GM13977 (cell line): Measurements from ENCODE around the gene ADAMTS10.

ENCODE experiments used
- DNase-seq: peaks from one replicate; pipeline ENCODE4 v3.0.0; 2012; ENCODE audit warnings: low spot score
- CTCF ChIP-seq: IDR thresholded peaks from 2 replicates; pipeline ENCODE4 v1.5.1; 2012; ENCODE audit warnings: mild to moderate bottlenecking, control low read depth; ENCODE audit not compliant: insufficient read depth; ENCODE audit errors: extremely low read depth, missing control alignments
- in situ Hi-C: fragments of 300-500 bp; cut with MboI; formaldehyde crosslinking; loops from one replicate; pipeline ENCODE4 v1.12.0; 2022; ENCODE audit warnings: low sequenced_read_pairs, low pct_unique_long_range_greater_than_20kb, mixed read lengths, inconsistent platforms; ENCODE audit not compliant: unreplicated experiment

Gene ADAMTS10

GRCh38 chr19:8608941-8609278 is 1.6 kb downstream of the ADAMTS10 start:
- in situ Hi-C loops, result no loop called here
- DNase-seq, result no peak
- TF ChIP-seq CTCF, result no peak

GRCh38 chr19:8607386-8607785 is 3.1 kb downstream of the ADAMTS10 start:
- no peak for DNase-seq
- in situ Hi-C loops, result no loop called here
- TF ChIP-seq CTCF, result no peak

GRCh38 chr19:8605514-8605913 is 5.0 kb downstream of the ADAMTS10 start:
- no peak for TF ChIP-seq CTCF
- in situ Hi-C loops, result no loop called here
- no peak for DNase-seq

- in situ Hi-C loops, result no loop called here
- no peak for TF ChIP-seq CTCF
- no peak for DNase-seq
Observed at GRCh38 chr19:8601796-8602195, 8.7 kb downstream of the ADAMTS10 start.

- no peak for DNase-seq
- in situ Hi-C loops, result no loop called here
Observed at GRCh38 chr19:8600816-8601215, 9.7 kb downstream of the ADAMTS10 start.

GRCh38 chr19:8600064-8600463 is 10.5 kb downstream of the ADAMTS10 start:
- in situ Hi-C loops, result no loop called here
- TF ChIP-seq CTCF, result no peak
- DNase-seq, result no peak

More at GRCh38 chr19:8600816-8601215, 9.7 kb downstream of the ADAMTS10 start:
- TF ChIP-seq CTCF, result no peak

- no peak for DNase-seq
- TF ChIP-seq CTCF, result no peak
- in situ Hi-C loops, result no loop called here
Observed at GRCh38 chr19:8596168-8596567, 14.3 kb downstream of the ADAMTS10 start.
